Measurements from ENCODE around the gene TRAPPC6A. TPM values are rescaled to one million over a fixed set of nuclear protein-coding genes. Genes with fewer than 3 reads are reported as not detected.

The TRAPPC6A gene, protein sequence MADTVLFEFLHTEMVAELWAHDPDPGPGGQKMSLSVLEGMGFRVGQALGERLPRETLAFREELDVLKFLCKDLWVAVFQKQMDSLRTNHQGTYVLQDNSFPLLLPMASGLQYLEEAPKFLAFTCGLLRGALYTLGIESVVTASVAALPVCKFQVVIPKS
- total RNA-seq (2022; extraction: Qiagen RNA extraction; ENCODE audit: low read depth), result 39.1 to 47.2 TPM (median 42.7 TPM) in 5 replicates

DNA sequence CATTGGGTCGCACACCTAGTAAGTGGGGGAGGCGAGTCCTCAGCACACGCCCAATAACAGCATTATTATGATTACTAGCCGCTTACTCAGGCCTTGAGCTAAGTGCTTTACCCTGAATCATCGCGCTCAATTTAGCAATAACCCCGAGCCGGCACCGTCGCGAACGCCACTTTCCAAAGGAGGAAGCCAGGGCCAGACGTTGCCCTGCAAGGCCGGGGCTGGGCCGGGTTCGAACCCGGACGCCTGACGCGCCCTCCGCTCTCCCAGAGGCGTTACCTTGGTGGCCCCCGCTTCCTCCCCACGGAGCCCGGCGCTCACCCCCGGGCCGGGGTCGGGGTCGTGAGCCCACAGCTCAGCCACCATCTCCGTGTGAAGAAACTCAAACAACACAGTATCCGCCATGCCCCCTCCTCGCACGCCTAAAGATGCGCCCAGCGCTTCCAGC, at the start of gene TRAPPC6A:
Gene TRAPPC6A (minus strand): TSS at position 421 of the 445 bp plus-strand sequence. CDS start 19 bp downstream, at position 402.

DNA sequence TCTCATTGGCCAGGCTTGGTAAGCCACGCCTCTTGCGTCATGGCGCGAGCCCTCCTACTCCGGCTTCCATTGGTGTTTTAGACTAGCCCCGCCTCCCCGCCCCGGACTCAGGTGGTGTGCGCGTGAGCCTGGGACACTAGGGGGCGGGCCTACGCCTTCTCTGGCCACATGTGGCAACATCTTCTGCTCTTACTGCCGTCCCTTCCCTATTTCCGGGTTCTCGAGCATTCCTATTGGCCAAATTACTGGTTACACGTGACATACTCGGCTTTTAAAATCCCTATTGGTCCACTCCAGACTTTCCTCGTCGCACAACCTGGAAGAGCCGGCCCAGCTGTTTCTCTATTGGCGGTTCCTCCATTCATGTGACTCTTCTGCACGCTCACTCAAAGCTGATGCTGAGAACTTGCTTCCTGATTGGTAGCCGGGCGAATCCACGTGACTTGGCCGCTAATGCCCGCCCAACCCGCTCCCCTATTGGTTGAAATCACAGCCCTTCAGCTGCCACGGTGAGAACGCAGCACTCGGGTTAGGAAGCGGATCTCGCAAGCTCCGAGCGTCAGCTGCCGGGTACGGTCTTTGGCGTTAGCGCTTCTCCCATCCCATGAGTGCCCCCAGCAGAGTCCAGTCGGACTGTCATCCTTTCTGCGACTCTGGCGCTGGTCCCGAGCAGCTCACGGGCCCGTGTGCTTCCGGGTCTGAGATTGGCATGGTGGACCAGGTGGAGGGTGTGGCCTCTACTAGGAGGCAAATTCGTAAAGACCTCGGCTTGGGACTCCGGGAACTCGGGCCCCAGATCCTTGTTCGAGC, 430 bp upstream of the TRAPPC6A start, which contains the start of gene BLOC1S3:
Gene BLOC1S3 (plus strand): TSS at position 523 of the 810 bp plus-strand sequence. CDS start 513 bp downstream, outside the sequence.

DNA sequence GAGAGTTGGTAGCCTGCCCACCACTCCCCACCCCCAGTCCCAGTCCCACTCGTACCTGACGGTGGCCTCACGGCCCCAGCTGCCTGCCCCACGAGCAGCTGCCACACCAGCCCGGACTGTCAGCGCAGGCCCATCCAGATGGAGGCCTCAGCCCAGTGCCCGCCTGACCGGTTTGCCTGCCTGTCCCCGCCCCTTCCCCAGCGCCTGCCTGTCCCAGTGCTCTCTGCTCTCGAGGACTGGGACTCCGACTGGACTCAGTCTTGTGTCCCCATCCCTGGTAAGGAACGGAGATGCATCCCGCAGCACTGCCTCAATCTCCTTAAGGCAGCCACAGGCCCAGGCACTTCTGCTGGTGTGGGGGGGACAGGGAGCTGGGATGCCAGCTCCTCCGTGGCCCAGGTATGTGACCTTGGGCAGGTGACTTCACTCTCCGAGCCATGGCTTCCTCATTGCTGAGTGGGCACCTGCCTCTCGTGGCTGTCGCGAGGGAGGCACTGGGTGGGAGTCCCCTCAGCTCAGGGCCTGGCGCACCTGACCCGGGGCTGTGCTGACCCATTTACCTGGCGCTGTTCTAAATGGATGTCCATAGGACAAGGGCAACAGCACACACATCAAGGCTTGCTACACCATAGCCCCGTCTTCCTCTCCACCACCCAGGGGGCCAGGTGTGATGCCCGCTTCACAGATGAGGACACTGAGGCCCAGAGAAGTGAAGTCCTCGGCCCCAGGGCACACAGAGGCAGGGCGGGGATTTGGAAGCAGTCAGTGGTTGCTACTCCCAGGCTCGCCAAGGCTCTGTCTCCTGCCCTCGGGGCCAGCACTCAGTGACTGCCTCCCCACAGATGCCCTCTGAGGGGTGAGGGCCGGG, 16.9 kb downstream of the TRAPPC6A start, which contains the start of gene NKPD1:
Gene NKPD1 (minus strand): TSS at position 113 of the 868 bp plus-strand sequence. CDS start 832 bp downstream, outside the sequence.

Other genes with a start within 250 kb of the TRAPPC6A start
- gene APOC4, start 236.0 kb downstream of the TRAPPC6A start, total RNA-seq (2022; extraction: Qiagen RNA extraction; ENCODE audit: low read depth), result not detected in 5 replicates
- 0.24 TPM in 1 of 5 replicates, not detected in the others for gene APOC2, start 232.2 kb downstream of the TRAPPC6A start, total RNA-seq (2022; extraction: Qiagen RNA extraction; ENCODE audit: low read depth)
- gene CLPTM1, start 222.9 kb downstream of the TRAPPC6A start, total RNA-seq (2022; extraction: Qiagen RNA extraction; ENCODE audit: low read depth), result 130 to 177 TPM (median 172 TPM) in 5 replicates
- 20.7 to 43.3 TPM (median 37.9 TPM) in 5 replicates for gene RELB, start 176.8 kb downstream of the TRAPPC6A start, total RNA-seq (2022; extraction: Qiagen RNA extraction; ENCODE audit: low read depth)
- 55.4 to 67.9 TPM (median 63.9 TPM) in 5 replicates for gene CLASRP, start 139.2 kb downstream of the TRAPPC6A start, total RNA-seq (2022; extraction: Qiagen RNA extraction; ENCODE audit: low read depth)
- 8.9 to 14.9 TPM (median 12.3 TPM) in 5 replicates for gene ZNF296, start 101.8 kb downstream of the TRAPPC6A start, total RNA-seq (2022; extraction: Qiagen RNA extraction; ENCODE audit: low read depth)
- 90.6 to 105 TPM (median 94.4 TPM) in 5 replicates for gene GEMIN7, start 99.0 kb downstream of the TRAPPC6A start, total RNA-seq (2022; extraction: Qiagen RNA extraction; ENCODE audit: low read depth)
- 23.0 to 34.7 TPM (median 34.0 TPM) in 5 replicates for gene PPP1R37, start 85.1 kb downstream of the TRAPPC6A start, total RNA-seq (2022; extraction: Qiagen RNA extraction; ENCODE audit: low read depth)
- 0.17 to 0.34 TPM (median 0.28 TPM) in 5 replicates for gene NKPD1, start 17.3 kb downstream of the TRAPPC6A start, total RNA-seq (2022; extraction: Qiagen RNA extraction; ENCODE audit: low read depth)
- gene BLOC1S3, start 547 bp upstream of the TRAPPC6A start, total RNA-seq (2022; extraction: Qiagen RNA extraction; ENCODE audit: low read depth), result 14.5 to 19.8 TPM (median 17.6 TPM) in 5 replicates
- 1.2 to 2.3 TPM (median 1.7 TPM) in 5 replicates for gene EXOC3L2, start 67.2 kb upstream of the TRAPPC6A start, total RNA-seq (2022; extraction: Qiagen RNA extraction; ENCODE audit: low read depth)
- gene MARK4, start 73.0 kb upstream of the TRAPPC6A start, total RNA-seq (2022; extraction: Qiagen RNA extraction; ENCODE audit: low read depth), result 6.5 to 9.8 TPM (median 7.1 TPM) in 5 replicates
- 0.10 TPM in 1 of 5 replicates, not detected in the others for gene CKM, start 144.6 kb upstream of the TRAPPC6A start, total RNA-seq (2022; extraction: Qiagen RNA extraction; ENCODE audit: low read depth)
- gene KLC3, start 162.5 kb upstream of the TRAPPC6A start, total RNA-seq (2022; extraction: Qiagen RNA extraction; ENCODE audit: low read depth), result 0.41 to 0.78 TPM (median 0.65 TPM) in 5 replicates
- 10.7 to 13.6 TPM (median 12.8 TPM) in 5 replicates for gene ERCC2, start 192.3 kb upstream of the TRAPPC6A start, total RNA-seq (2022; extraction: Qiagen RNA extraction; ENCODE audit: low read depth)
- 36.0 to 42.8 TPM (median 38.5 TPM) in 5 replicates for gene PPP1R13L, start 226.8 kb upstream of the TRAPPC6A start, total RNA-seq (2022; extraction: Qiagen RNA extraction; ENCODE audit: low read depth)
- 43.2 to 53.5 TPM (median 49.7 TPM) in 5 replicates for gene POLR1G, start 228.4 kb upstream of the TRAPPC6A start, total RNA-seq (2022; extraction: Qiagen RNA extraction; ENCODE audit: low read depth)
- gene ERCC1, start 245.7 kb upstream of the TRAPPC6A start, total RNA-seq (2022; extraction: Qiagen RNA extraction; ENCODE audit: low read depth), result 146 to 178 TPM (median 168 TPM) in 5 replicates